ENCODE measurements around the gene CCNL2. TPM values are rescaled to one million over a fixed set of nuclear protein-coding genes. Genes with fewer than 3 reads are reported as not detected.

The CCNL2 gene
- total and polyA plus RNA-seq, 2 of the 13 experiments (the other 11 are each of a cell fraction or from before 2014, with no cell fraction given), result 105 to 340 TPM

DNA sequence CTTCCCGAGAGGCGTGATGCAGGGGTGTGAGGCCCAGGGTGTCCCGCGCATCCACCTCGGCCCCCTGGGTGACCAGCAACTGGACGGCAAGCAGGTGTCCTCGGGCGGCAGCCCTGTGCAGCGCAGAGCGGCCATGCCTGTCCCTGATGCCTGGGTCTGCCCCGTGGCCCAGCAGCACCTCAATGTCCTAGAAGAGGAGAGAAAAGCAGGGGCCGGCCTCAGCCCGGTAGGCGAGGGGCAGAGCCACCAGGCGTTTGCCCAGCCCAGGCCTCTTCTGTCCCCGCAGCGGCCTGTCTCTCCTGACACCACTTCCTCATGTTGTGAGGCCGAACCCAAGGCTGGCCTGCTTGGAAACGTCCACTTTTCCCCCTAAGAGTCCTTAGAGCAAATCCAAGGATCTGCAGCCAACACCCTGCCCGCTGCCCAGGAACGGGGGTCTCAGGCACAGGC lies 20.3 kb upstream of the CCNL2 start:
- in situ Hi-C loops (cut with HindIII; ENCODE audit: extremely low pct_ligation_motif_present, low pct_unique_long_range_greater_than_20kb), result no loop called here
- WGBS (ENCODE audit: low lambda C conversion rate), result 48% methylated on average over 5 of the region's 21 CpGs
- ATAC-seq, result peak; percentile 4; the same call in 1 of the 3 replicates
- TF ChIP-seq ZNF782 (CRISPR knock-in tag; IDR thresholded peaks at IDR 0.05; ENCODE audit: borderline replicate concordance), result no peak
- TF ChIP-seq AGO2 (optimal IDR thresholded peaks at IDR 0.05; ENCODE audit: low read depth, low read length), result peak; percentile 45
- 0 out of 2 replicates have a peak, but pooled peaks have one; percentile 44 for TF ChIP-seq ZNF343 (CRISPR knock-in tag; IDR thresholded peaks at IDR 0.05)
- 0 out of 2 replicates have a peak, but pooled peaks have one; percentile 17 for TF ChIP-seq MXD3 (CRISPR knock-in tag; IDR thresholded peaks at IDR 0.05)
- TF ChIP-seq, protein P1, sequence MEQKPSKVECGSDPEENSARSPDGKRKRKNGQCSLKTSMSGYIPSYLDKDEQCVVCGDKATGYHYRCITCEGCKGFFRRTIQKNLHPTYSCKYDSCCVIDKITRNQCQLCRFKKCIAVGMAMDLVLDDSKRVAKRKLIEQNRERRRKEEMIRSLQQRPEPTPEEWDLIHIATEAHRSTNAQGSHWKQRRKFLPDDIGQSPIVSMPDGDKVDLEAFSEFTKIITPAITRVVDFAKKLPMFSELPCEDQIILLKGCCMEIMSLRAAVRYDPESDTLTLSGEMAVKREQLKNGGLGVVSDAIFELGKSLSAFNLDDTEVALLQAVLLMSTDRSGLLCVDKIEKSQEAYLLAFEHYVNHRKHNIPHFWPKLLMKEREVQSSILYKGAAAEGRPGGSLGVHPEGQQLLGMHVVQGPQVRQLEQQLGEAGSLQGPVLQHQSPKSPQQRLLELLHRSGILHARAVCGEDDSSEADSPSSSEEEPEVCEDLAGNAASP (CRISPR knock-in tag; IDR thresholded peaks at IDR 0.05; ENCODE audit: borderline replicate concordance), result no peak
- TF ChIP-seq, protein P2, sequence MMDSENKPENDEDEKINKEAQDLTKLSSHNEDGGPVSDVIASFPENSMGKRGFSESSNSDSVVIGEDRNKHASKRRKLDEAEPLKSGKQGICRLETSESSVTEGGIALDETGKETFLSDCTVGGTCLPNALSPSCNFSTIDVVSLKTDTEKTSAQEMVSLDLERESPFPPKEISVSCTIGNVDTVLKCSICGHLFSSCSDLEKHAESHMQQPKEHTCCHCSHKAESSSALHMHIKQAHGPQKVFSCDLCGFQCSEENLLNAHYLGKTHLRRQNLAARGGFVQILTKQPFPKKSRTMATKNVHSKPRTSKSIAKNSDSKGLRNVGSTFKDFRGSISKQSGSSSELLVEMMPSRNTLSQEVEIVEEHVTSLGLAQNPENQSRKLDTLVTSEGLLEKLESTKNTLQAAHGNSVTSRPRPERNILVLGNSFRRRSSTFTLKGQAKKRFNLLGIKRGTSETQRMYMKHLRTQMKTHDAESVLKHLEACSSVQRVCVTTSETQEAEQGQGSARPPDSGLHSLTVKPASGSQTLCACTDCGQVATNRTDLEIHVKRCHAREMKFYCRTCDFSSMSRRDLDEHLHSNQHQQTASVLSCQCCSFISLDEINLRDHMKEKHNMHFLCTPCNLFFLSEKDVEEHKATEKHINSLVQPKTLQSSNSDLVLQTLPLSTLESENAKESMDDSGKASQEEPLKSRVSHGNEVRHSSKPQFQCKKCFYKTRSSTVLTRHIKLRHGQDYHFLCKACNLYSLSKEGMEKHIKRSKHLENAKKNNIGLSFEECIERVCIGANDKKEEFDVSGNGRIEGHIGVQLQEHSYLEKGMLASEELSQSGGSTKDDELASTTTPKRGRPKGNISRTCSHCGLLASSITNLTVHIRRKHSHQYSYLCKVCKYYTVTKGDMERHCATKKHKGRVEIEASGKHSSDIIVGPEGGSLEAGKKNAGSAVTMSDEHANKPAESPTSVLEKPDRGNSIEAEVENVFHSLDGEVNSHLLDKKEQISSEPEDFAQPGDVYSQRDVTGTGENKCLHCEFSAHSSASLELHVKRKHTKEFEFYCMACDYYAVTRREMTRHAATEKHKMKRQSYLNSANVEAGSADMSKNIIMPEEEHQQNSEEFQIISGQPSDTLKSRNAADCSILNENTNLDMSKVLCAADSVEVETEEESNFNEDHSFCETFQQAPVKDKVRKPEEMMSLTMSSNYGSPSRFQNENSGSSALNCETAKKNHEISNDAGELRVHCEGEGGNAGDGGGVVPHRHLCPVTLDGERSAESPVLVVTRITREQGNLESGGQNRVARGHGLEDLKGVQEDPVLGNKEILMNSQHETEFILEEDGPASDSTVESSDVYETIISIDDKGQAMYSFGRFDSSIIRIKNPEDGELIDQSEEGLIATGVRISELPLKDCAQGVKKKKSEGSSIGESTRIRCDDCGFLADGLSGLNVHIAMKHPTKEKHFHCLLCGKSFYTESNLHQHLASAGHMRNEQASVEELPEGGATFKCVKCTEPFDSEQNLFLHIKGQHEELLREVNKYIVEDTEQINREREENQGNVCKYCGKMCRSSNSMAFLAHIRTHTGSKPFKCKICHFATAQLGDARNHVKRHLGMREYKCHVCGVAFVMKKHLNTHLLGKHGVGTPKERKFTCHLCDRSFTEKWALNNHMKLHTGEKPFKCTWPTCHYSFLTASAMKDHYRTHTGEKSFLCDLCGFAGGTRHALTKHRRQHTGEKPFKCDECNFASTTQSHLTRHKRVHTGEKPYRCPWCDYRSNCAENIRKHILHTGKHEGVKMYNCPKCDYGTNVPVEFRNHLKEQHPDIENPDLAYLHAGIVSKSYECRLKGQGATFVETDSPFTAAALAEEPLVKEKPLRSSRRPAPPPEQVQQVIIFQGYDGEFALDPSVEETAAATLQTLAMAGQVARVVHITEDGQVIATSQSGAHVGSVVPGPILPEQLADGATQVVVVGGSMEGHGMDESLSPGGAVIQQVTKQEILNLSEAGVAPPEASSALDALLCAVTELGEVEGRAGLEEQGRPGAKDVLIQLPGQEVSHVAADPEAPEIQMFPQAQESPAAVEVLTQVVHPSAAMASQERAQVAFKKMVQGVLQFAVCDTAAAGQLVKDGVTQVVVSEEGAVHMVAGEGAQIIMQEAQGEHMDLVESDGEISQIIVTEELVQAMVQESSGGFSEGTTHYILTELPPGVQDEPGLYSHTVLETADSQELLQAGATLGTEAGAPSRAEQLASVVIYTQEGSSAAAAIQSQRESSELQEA (CRISPR knock-in tag; IDR thresholded peaks at IDR 0.05; ENCODE audit: not compliant biosample characterization), result peak; percentile 51
- TF ChIP-seq ZFY (CRISPR knock-in tag; IDR thresholded peaks at IDR 0.05), result 0 out of 2 replicates have a peak, but pooled peaks have one; percentile 10
- no peak for TF ChIP-seq ZNF20 (CRISPR knock-in tag; IDR thresholded peaks at IDR 0.05)
- no peak for TF ChIP-seq SIX4 (CRISPR knock-in tag; IDR thresholded peaks at IDR 0.05)
- no peak for TF ChIP-seq TEAD3 (CRISPR knock-in tag; optimal IDR thresholded peaks at IDR 0.05; ENCODE audit: borderline replicate concordance)
- TF ChIP-seq ZMAT3 (CRISPR knock-in tag; conservative IDR thresholded peaks at IDR 0.05), result no peak
- no peak for TF ChIP-seq ZNF513 (CRISPR knock-in tag; conservative IDR thresholded peaks at IDR 0.05)
- TF ChIP-seq ZNF547 (CRISPR knock-in tag; IDR thresholded peaks at IDR 0.05), result 0 out of 2 replicates have a peak, but pooled peaks have one; percentile 28

More for the DNA sequence above, 20.3 kb upstream of the CCNL2 start:
- H3K9ac ChIP-seq (ENCODE audit: insufficient read depth, low read depth, low read length), result peak overlapping the region; percentile 67; the same call in 1 of the 2 replicates
- ChIA-PET CTCF (ENCODE audit: low intra/inter-chr PET ratio, low total read pairs) (no interaction called here), POLR2A (interaction anchor here (2.7 to 3.5 kb wide), 2 partner anchors 12 to 18 kb away, joined by 25 to 126 read pairs; no protein-coding TSS in a partner anchor)
- peak overlapping the region; percentile 69 for H3K4me2 ChIP-seq (ENCODE audit: low read depth, low read length)
- no peaks in the 10 kb centered on the region for H3K36me3 ChIP-seq (replicated peaks in 1 of 2; ENCODE audit: control insufficient read depth in 1 of 2, insufficient read depth in 2 of 2, low read length in 2 of 2)
- peaks cover 12% of the 10 kb centered on the region for H3K79me2 ChIP-seq (ENCODE audit: insufficient read depth, low read length)
- H3K9me3 ChIP-seq (ENCODE audit: low read length), result no peaks in the 10 kb centered on the region
- no peaks in the 10 kb centered on the region for H4K20me1 ChIP-seq (ENCODE audit: insufficient read depth, low read length)
- BruUV-seq (replicated peaks), result no TSS peak
- DNase-seq (ENCODE audit: low spot score) (no peak), FAIRE-seq (no peak)
- no peaks in the 10 kb centered on the region; a peak in 1 of 5 replicates for H3K27me3 ChIP-seq (ENCODE audit: control insufficient read depth in 1 of 2, insufficient read depth in 2 of 2, low read length in 2 of 2)
- peaks cover 62% of the 10 kb centered on the region for H3K4me1 ChIP-seq (ENCODE audit: insufficient read depth, low read length)
- no peak overlapping the region for H2AFZ ChIP-seq (ENCODE audit: low read length)
- H3K4me3 ChIP-seq (replicated peaks in 1 of 3; ENCODE audit: insufficient read depth in 1 of 3, low read depth in 2 of 3, low read length in 3 of 3), result peak overlapping the region; percentile 37 to 70 (median 70); a peak in 5 of 6 replicates
- H3K27ac ChIP-seq (ENCODE audit: extremely low read length, insufficient read depth, low read length), result peak overlapping the region; percentile 44
- intact Hi-C loops (cut with micrococcal nuclease; ENCODE audit: unreplicated experiment), result no loop called here
